HepG2 (cell line): ENCODE measurements around the gene SLC35G2. TPM values are rescaled to one million over a fixed set of nuclear protein-coding genes. Genes with fewer than 3 reads are reported as not detected.
A peak's percentile ranks its signal among the peaks of the same experiment; 100 is the strongest.

ENCODE experiments used
- DNMT1 ChIP-seq: sonication (generic); formaldehyde crosslinking; IDR thresholded peaks from 2 replicates; pipeline ENCODE4 v1.5.1; 2020; ENCODE audit warnings: mild to moderate bottlenecking, missing genetic modification reagents
- KAT8 ChIP-seq: IDR thresholded peaks from 2 replicates; pipeline ENCODE4 v1.6.1; 2016; ENCODE audit warnings: missing genetic modification reagents, missing compliant biosample characterization
- KDM2A ChIP-seq: sonication (generic); formaldehyde crosslinking; IDR thresholded peaks from 2 replicates; pipeline ENCODE4 v1.4.0; 2020; ENCODE audit warnings: low read depth, missing genetic modification reagents, borderline replicate concordance
- PPARG ChIP-seq: conservative IDR thresholded peaks from 2 replicates; pipeline ENCODE4 v1.6.1; 2016; ENCODE audit warnings: missing biosample characterization, missing genetic modification reagents
- RBAK ChIP-seq: sonication (generic); formaldehyde crosslinking; IDR thresholded peaks from 2 replicates; pipeline ENCODE4 v1.5.1; 2020; ENCODE audit warnings: mild to moderate bottlenecking, missing genetic modification reagents
- RBM22 ChIP-seq: fragments of 200-400 bp; formaldehyde crosslinking; optimal IDR thresholded peaks from 2 replicates; pipeline ENCODE3; 2017; ENCODE audit warnings: mild to moderate bottlenecking, low read length, moderate library complexity
- STAT5B ChIP-seq: sonication (generic); formaldehyde crosslinking; IDR thresholded peaks from 2 replicates; pipeline ENCODE4 v1.4.0; 2020; ENCODE audit warnings: missing genetic modification reagents
- TRIM24 ChIP-seq: sonication (generic); formaldehyde crosslinking; IDR thresholded peaks from 2 replicates; pipeline ENCODE4 v1.8.0; 2022; ENCODE audit warnings: mild to moderate bottlenecking, missing genetic modification reagents
- ZNF460 ChIP-seq: sonication (generic); formaldehyde crosslinking; IDR thresholded peaks from 2 replicates; pipeline ENCODE4 v1.5.1; 2020; ENCODE audit warnings: missing genetic modification reagents, mild to moderate bottlenecking, borderline replicate concordance
- polyA plus RNA-seq, 8 experiments: library from polyadenylated mRNA; depleted of rRNA in 3 of 8; stranded (reverse) in 7 of 8; unstranded in 1 of 8; fragments of >200 nt; fragmentation: Illumina TruSeq in 4 of 8; extraction: Trizol in 4 of 8; gene quantifications; 2 replicates each; pipeline versions ENCODE4 v1.2.1 to v1.2.3, GENCODE V29; 2011 to 2016; ENCODE audit warnings: low read depth in 4 of 8, missing spikeins in 1 of 8, mixed read lengths in 1 of 8; ENCODE audit not compliant: insufficient read depth in 1 of 8
- total RNA-seq, 5 experiments: library from RNA; depleted of rRNA; stranded (reverse); fragments of >200 nt; fragmentation: Illumina TruSeq; extraction: Trizol; gene quantifications; 2 replicates each; pipeline ENCODE4 v1.2.3, GENCODE V29; 2016; ENCODE audit warnings: low read depth in 1 of 5
- TF ChIP-seq, protein P1 (sequence below): sonication (generic); formaldehyde crosslinking; IDR thresholded peaks from 2 replicates; pipeline ENCODE4 v1.4.0; 2020; ENCODE audit warnings: missing genetic modification reagents
- TF ChIP-seq, protein P2 (sequence below): IDR thresholded peaks from 2 replicates; pipeline ENCODE4 v1.6.1; 2016; ENCODE audit warnings: low read depth
- TF ChIP-seq, protein P3 (sequence below): sonication (generic); formaldehyde crosslinking; IDR thresholded peaks from 2 replicates; pipeline ENCODE4 v1.4.0; 2020; ENCODE audit warnings: missing genetic modification reagents
- TF ChIP-seq, protein P4 (sequence below): sonication (generic); formaldehyde crosslinking; IDR thresholded peaks from 2 replicates; pipeline ENCODE4 v1.4.0; 2020; ENCODE audit warnings: missing genetic modification reagents, borderline replicate concordance
- TF ChIP-seq, protein P5 (sequence below): IDR thresholded peaks from 2 replicates; pipeline ENCODE4 v1.6.1; 2016; ENCODE audit warnings: control low read depth

SLC35G2 gene
- total and polyA plus RNA-seq, 2 of the 13 experiments (the other 11 are each of a cell fraction or from before 2014, with no cell fraction given), result 7.6 to 10.3 TPM

DNA sequence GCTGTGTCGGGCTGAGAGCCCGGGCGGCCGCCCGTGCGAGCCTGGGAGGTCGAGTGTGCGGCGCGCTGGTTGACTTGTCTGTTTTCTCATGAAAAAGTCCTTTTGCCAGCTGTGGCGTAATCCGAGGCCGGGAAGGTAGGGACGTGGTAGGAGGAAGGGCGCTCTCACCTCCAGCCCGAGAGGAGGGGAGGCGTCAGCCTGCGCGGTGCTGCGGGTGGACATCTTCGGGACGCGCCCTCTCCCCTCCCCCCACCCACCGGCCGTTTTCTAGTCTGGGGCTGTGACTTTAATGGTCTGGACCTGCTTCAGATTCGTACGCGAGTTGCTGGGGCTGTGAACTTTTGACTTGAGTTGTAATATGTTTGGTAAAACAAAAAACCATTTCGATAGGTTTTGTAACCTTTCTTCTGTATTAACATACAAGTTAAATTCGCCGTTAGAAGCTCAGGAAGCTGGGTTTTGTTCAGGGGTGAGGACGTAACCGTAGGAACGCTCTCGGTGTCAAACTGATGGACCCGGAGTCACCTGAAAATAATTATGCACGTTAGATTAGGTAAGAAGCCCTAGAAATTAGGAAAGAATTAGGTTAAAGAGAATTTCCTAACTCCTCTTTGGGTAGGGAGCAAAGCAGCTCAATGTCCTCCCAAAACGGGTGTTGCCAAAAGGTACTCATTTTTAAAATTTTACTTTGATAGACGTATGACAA lies 43.8 kb downstream of the SLC35G2 start (continued):
- TF ChIP-seq, protein P1, sequence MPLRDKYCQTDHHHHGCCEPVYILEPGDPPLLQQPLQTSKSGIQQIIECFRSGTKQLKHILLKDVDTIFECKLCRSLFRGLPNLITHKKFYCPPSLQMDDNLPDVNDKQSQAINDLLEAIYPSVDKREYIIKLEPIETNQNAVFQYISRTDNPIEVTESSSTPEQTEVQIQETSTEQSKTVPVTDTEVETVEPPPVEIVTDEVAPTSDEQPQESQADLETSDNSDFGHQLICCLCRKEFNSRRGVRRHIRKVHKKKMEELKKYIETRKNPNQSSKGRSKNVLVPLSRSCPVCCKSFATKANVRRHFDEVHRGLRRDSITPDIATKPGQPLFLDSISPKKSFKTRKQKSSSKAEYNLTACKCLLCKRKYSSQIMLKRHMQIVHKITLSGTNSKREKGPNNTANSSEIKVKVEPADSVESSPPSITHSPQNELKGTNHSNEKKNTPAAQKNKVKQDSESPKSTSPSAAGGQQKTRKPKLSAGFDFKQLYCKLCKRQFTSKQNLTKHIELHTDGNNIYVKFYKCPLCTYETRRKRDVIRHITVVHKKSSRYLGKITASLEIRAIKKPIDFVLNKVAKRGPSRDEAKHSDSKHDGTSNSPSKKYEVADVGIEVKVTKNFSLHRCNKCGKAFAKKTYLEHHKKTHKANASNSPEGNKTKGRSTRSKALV, result no peak; the same call in 1 of the 2 replicates
- TF ChIP-seq RBM22, result peak; percentile 77
- TF ChIP-seq PPARG (CRISPR knock-in tag), result no peak
- TF ChIP-seq STAT5B (CRISPR knock-in tag), result no peak
- no peak for TF ChIP-seq ZNF460 (CRISPR knock-in tag)
- TF ChIP-seq, protein P2, sequence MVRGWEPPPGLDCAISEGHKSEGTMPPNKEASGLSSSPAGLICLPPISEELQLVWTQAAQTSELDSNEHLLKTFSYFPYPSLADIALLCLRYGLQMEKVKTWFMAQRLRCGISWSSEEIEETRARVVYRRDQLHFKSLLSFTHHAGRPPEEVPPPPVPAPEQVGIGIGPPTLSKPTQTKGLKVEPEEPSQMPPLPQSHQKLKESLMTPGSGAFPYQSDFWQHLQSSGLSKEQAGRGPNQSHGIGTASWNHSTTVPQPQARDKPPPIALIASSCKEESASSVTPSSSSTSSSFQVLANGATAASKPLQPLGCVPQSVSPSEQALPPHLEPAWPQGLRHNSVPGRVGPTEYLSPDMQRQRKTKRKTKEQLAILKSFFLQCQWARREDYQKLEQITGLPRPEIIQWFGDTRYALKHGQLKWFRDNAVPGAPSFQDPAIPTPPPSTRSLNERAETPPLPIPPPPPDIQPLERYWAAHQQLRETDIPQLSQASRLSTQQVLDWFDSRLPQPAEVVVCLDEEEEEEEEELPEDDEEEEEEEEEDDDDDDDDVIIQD (CRISPR knock-in tag), result no peak
- no peak for TF ChIP-seq KAT8
- TF ChIP-seq KDM2A (CRISPR knock-in tag), result peak; percentile 2; the same call in 1 of the 2 replicates
- TF ChIP-seq, protein P3, sequence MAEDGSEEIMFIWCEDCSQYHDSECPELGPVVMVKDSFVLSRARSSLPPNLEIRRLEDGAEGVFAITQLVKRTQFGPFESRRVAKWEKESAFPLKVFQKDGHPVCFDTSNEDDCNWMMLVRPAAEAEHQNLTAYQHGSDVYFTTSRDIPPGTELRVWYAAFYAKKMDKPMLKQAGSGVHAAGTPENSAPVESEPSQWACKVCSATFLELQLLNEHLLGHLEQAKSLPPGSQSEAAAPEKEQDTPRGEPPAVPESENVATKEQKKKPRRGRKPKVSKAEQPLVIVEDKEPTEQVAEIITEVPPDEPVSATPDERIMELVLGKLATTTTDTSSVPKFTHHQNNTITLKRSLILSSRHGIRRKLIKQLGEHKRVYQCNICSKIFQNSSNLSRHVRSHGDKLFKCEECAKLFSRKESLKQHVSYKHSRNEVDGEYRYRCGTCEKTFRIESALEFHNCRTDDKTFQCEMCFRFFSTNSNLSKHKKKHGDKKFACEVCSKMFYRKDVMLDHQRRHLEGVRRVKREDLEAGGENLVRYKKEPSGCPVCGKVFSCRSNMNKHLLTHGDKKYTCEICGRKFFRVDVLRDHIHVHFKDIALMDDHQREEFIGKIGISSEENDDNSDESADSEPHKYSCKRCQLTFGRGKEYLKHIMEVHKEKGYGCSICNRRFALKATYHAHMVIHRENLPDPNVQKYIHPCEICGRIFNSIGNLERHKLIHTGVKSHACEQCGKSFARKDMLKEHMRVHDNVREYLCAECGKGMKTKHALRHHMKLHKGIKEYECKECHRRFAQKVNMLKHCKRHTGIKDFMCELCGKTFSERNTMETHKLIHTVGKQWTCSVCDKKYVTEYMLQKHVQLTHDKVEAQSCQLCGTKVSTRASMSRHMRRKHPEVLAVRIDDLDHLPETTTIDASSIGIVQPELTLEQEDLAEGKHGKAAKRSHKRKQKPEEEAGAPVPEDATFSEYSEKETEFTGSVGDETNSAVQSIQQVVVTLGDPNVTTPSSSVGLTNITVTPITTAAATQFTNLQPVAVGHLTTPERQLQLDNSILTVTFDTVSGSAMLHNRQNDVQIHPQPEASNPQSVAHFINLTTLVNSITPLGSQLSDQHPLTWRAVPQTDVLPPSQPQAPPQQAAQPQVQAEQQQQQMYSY (CRISPR knock-in tag), result no peak
- no peak for TF ChIP-seq DNMT1 (CRISPR knock-in tag)
- TF ChIP-seq, protein P4, sequence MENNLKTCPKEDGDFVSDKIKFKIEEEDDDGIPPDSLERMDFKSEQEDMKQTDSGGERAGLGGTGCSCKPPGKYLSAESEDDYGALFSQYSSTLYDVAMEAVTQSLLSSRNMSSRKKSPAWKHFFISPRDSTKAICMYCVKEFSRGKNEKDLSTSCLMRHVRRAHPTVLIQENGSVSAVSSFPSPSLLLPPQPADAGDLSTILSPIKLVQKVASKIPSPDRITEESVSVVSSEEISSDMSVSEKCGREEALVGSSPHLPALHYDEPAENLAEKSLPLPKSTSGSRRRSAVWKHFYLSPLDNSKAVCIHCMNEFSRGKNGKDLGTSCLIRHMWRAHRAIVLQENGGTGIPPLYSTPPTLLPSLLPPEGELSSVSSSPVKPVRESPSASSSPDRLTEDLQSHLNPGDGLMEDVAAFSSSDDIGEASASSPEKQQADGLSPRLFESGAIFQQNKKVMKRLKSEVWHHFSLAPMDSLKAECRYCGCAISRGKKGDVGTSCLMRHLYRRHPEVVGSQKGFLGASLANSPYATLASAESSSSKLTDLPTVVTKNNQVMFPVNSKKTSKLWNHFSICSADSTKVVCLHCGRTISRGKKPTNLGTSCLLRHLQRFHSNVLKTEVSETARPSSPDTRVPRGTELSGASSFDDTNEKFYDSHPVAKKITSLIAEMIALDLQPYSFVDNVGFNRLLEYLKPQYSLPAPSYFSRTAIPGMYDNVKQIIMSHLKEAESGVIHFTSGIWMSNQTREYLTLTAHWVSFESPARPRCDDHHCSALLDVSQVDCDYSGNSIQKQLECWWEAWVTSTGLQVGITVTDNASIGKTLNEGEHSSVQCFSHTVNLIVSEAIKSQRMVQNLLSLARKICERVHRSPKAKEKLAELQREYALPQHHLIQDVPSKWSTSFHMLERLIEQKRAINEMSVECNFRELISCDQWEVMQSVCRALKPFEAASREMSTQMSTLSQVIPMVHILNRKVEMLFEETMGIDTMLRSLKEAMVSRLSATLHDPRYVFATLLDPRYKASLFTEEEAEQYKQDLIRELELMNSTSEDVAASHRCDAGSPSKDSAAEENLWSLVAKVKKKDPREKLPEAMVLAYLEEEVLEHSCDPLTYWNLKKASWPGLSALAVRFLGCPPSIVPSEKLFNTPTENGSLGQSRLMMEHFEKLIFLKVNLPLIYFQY (CRISPR knock-in tag), result no peak
- TF ChIP-seq, protein P5, sequence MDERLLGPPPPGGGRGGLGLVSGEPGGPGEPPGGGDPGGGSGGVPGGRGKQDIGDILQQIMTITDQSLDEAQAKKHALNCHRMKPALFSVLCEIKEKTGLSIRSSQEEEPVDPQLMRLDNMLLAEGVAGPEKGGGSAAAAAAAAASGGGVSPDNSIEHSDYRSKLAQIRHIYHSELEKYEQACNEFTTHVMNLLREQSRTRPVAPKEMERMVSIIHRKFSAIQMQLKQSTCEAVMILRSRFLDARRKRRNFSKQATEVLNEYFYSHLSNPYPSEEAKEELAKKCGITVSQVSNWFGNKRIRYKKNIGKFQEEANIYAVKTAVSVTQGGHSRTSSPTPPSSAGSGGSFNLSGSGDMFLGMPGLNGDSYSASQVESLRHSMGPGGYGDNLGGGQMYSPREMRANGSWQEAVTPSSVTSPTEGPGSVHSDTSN (CRISPR knock-in tag), result no peak
- no peak for TF ChIP-seq TRIM24 (CRISPR knock-in tag)
- TF ChIP-seq RBAK (CRISPR knock-in tag), result no peak
